ENCODE data around the gene KCNMA1. TPM values are rescaled to one million over a fixed set of nuclear protein-coding genes. Genes with fewer than 3 reads are reported as not detected.

KCNMA1 gene
- total and polyA plus RNA-seq, 10 of the 15 experiments (the other 5 are each of a cell fraction or from before 2014, with no cell fraction given): 8.5 to 77.0 (median 21.3) TPM

- no peak for DNase-seq (ENCODE audit: low read depth, low spot score)
- Histone ChIP-seq H3K4me3 (no peak overlapping the region), H3K9me3 (replicated peaks; ENCODE audit: control insufficient read depth, insufficient read depth, low read length) (no peaks in the 10 kb centered on the region), H3K27ac (ENCODE audit: control insufficient read depth, insufficient read depth) (no peak overlapping the region), H3K79me2 (ENCODE audit: control insufficient read depth, insufficient read depth, low read length) (no peaks in the 10 kb centered on the region), H3K27me3 (replicated peaks in 1 of 2; ENCODE audit: control insufficient read depth in 2 of 2, insufficient read depth in 2 of 2, low read length in 1 of 2) (no peaks in the 10 kb centered on the region), H2AFZ (ENCODE audit: control insufficient read depth, low read depth, low read length) (no peak overlapping the region), H4K20me1 (ENCODE audit: control insufficient read depth, insufficient read depth) (no peaks in the 10 kb centered on the region), H3K9ac (ENCODE audit: control insufficient read depth, insufficient read depth, low read length) (no peak overlapping the region), H3K4me2 (ENCODE audit: control insufficient read depth, insufficient read depth) (no peak overlapping the region), H3K36me3 (ENCODE audit: control insufficient read depth in 2 of 2, insufficient read depth in 2 of 2, low read length in 1 of 2) (no peaks in the 10 kb centered on the region), H3K4me1 (ENCODE audit: control insufficient read depth, insufficient read depth, low read length) (no peaks in the 10 kb centered on the region)
- ChIA-PET POLR2A (no interaction called here), SMC1A (ENCODE audit: uncharacterized antibody, unreplicated experiment) (interaction anchor here (0.8 to 1.8 kb wide), 2 partner anchors 10 to 405 kb away, joined by 3 to 5 read pairs; no protein-coding TSS in a partner anchor), CTCF (no interaction called here), RAD21 (ENCODE audit: unreplicated experiment) (no interaction called here)
- TF ChIP-seq YY1 (IDR thresholded peaks at IDR 0.05; ENCODE audit: low read depth, low read length) (no peak), YBX1 (IDR thresholded peaks at IDR 0.05) (no peak), NBN (IDR thresholded peaks at IDR 0.05) (no peak), CEBPB (IDR thresholded peaks at IDR 0.05; ENCODE audit: borderline replicate concordance in 1 of 2, low read depth in 2 of 2, low read length in 2 of 2) (no peak), KAT2A (conservative IDR thresholded peaks at IDR 0.05; ENCODE audit: control insufficient read depth, low read depth, low read length) (no peak), MLLT1 (IDR thresholded peaks at IDR 0.05) (no peak), ATF3 (IDR thresholded peaks at IDR 0.05; ENCODE audit: borderline replicate concordance, extremely low read depth, low read depth, low read length) (no peak), BCLAF1 (IDR thresholded peaks at IDR 0.05) (no peak), SUPT20H (IDR thresholded peaks at IDR 0.05; ENCODE audit: borderline replicate concordance, control insufficient read depth, low read depth, low read length) (no peak), POLR2AphosphoS5 (IDR thresholded peaks at IDR 0.05; ENCODE audit: low read length) (no peak), HSF1 (IDR thresholded peaks at IDR 0.05; ENCODE audit: low read depth, low read length) (no peak), HCFC1 (IDR thresholded peaks at IDR 0.05; ENCODE audit: low read length) (no peak), NFXL1 (IDR thresholded peaks at IDR 0.05; ENCODE audit: borderline replicate concordance) (no peak), HDAC6 (IDR thresholded peaks at IDR 0.05; ENCODE audit: unreplicated experiment) (no peak), ZNF622 (IDR thresholded peaks at IDR 0.05) (no peak), PAX8 (IDR thresholded peaks at IDR 0.05) (no peak)
- FAIRE-seq: no peak
- BruUV-seq (replicated peaks): no TSS peak
- in situ Hi-C loops (cut with MboI): no loop called here
- no peak for ATAC-seq
- intact Hi-C loops (cut with micrococcal nuclease; ENCODE audit: unreplicated experiment): no loop called here
- WGBS (ENCODE audit: insufficient coverage, insufficient replicate concordance, low lambda C conversion rate, missing lambda C conversion rate): 21% methylated on average over 1 of the region's 1 CpG
These were observed 403.0 kb downstream of the KCNMA1 start for GRCh38 chr10:77234599-77234998.
